Mesendoderm (in vitro differentiated cells): ENCODE results near the gene CMAS. TPM values are rescaled to one million over a fixed set of nuclear protein-coding genes. Genes with fewer than 3 reads are reported as not detected.
A peak's percentile ranks its signal among the peaks of the same experiment; 100 is the strongest.
"Not testable (repeated sequence)": the region's sequence is repeated elsewhere in the genome, so short reads cannot be mapped to it uniquely, and the experiment has no call there.

Source experiments
- DNase-seq: peaks from one replicate; pipeline ENCODE4 v3.0.0; 2013
- H2AK5ac ChIP-seq: 2 replicates; pipeline ENCODE4 v1.6.1; 2013; ENCODE audit warnings: low read length, inconsistent platforms
- H2BK120ac ChIP-seq: 2 replicates; pipeline ENCODE4 v1.6.1; 2013; ENCODE audit warnings: low read depth, mild to moderate bottlenecking, low read length, moderate library complexity, mixed read lengths
- H2BK15ac ChIP-seq: replicated peaks from 2 replicates; pipeline ENCODE4 v1.6.1; 2013; ENCODE audit warnings: low read depth, mild to moderate bottlenecking, moderate library complexity
- H2BK5ac ChIP-seq: 2 replicates; pipeline ENCODE4 v1.6.1; 2013; ENCODE audit warnings: low read length, inconsistent platforms
- H3K18ac ChIP-seq: 2 replicates; pipeline ENCODE4 v1.6.1; 2013; ENCODE audit warnings: mild to moderate bottlenecking, low read length, mixed read lengths
- H3K23ac ChIP-seq: one replicate; pipeline ENCODE4 v1.6.1; 2013; ENCODE audit warnings: low read length
- H3K27ac ChIP-seq: 2 replicates; pipeline ENCODE4 v1.5.1; 2013; ENCODE audit warnings: low read depth, mild to moderate bottlenecking, inconsistent platforms, low read length, moderate library complexity
- H3K27me3 ChIP-seq: 2 replicates; pipeline ENCODE4 v1.6.1; 2013; ENCODE audit warnings: low read length, control low read depth, mild to moderate bottlenecking, inconsistent platforms; ENCODE audit not compliant: insufficient read depth, poor library complexity
- H3K36me3 ChIP-seq: 2 replicates; pipeline ENCODE4 v1.6.1; 2013; ENCODE audit warnings: low read length, inconsistent platforms; ENCODE audit not compliant: control insufficient read depth, insufficient read depth
- H3K4ac ChIP-seq: one replicate; pipeline ENCODE4 v1.6.1; 2013; ENCODE audit warnings: low read depth, mild to moderate bottlenecking, low read length, moderate library complexity
- H3K4me1 ChIP-seq: 2 replicates; pipeline ENCODE4 v1.6.1; 2013; ENCODE audit warnings: low read depth, low read length, inconsistent platforms; ENCODE audit not compliant: control insufficient read depth
- H3K4me2 ChIP-seq: 2 replicates; pipeline ENCODE4 v1.6.1; 2013; ENCODE audit warnings: low read length
- H3K4me3 ChIP-seq: 2 replicates; pipeline ENCODE4 v1.5.1; 2013; ENCODE audit warnings: mild to moderate bottlenecking, low read length
- H3K56ac ChIP-seq: one replicate; pipeline ENCODE4 v1.6.1; 2013; ENCODE audit warnings: low read length
- H3K79me1 ChIP-seq: 2 replicates; pipeline ENCODE4 v1.6.1; 2013; ENCODE audit warnings: low read length, inconsistent platforms
- H3K79me2 ChIP-seq: 2 replicates; pipeline ENCODE4 v1.6.1; 2013; ENCODE audit warnings: mild to moderate bottlenecking, low read length; ENCODE audit not compliant: control insufficient read depth, insufficient read depth
- H3K9ac ChIP-seq: 2 replicates; pipeline ENCODE4 v1.6.1; 2013; ENCODE audit warnings: low read length, inconsistent platforms
- H4K5ac ChIP-seq: one replicate; pipeline ENCODE4 v1.6.1; 2013; ENCODE audit warnings: low read length
- H4K8ac ChIP-seq: one replicate; pipeline ENCODE4 v1.6.1; 2013; ENCODE audit warnings: low read depth, mild to moderate bottlenecking, control low read depth, low read length, moderate library complexity
- WGBS: extraction: QIAGEN DNeasy Blood & Tissue Kit; methylation state at CpG from one replicate; pipeline ENCODE4 v1.1.7; 2013; ENCODE audit warnings: low lambda C conversion rate, missing lambda C conversion rate; ENCODE audit not compliant: insufficient coverage; ENCODE audit errors: extremely low coverage; 5-methylcytosine and 5-hydroxymethylcytosine counted together
- polyA plus RNA-seq, 2 experiments: library from polyadenylated mRNA; stranded (reverse); fragments of 200-250 nt; gene quantifications; one replicate each; pipeline ENCODE4 v1.2.3, GENCODE V29; 2013

CMAS gene
- 41.9 TPM for polyA plus RNA-seq (2013, experiment 1 of 2)
- 41.2 TPM for polyA plus RNA-seq (2013, experiment 2 of 2)

GRCh38 chr12:22046090-22046967, at the start of gene CMAS:
TSS of gene CMAS (plus strand) at chr12:22046218. CDS start at chr12:22046304, 86 bp downstream.
- peak within 1 kb of the TSS; percentile 99 for H3K18ac ChIP-seq
- H3K4me1 ChIP-seq, result peaks cover 5% of the 10 kb centered on the region
- no CpG with 5 or more reads among the region's 64 CpGs for WGBS
- no peaks in the 10 kb centered on the region for H3K36me3 ChIP-seq
- peak within 1 kb of the TSS; percentile 70 for H3K4ac ChIP-seq
- H3K56ac ChIP-seq, result peak within 1 kb of the TSS; percentile 94
- no peak within 1 kb of the TSS for H2BK15ac ChIP-seq
- peak; percentile 89 for DNase-seq
- peak within 1 kb of the TSS; percentile 88 for H2BK120ac ChIP-seq
- H3K9ac ChIP-seq, result peak within 1 kb of the TSS; percentile 87
- H2AK5ac ChIP-seq, result no peak within 1 kb of the TSS
- H3K79me2 ChIP-seq, result peaks cover 7% of the 10 kb centered on the region
- H3K27me3 ChIP-seq, result no peaks in the 10 kb centered on the region
- no peak within 1 kb of the TSS for H3K23ac ChIP-seq
- H2BK5ac ChIP-seq, result peak within 1 kb of the TSS; percentile 40
- peak within 1 kb of the TSS; percentile 91 for H3K27ac ChIP-seq
- H3K79me1 ChIP-seq, result peaks cover 8% of the 10 kb centered on the region
- no peak within 1 kb of the TSS for H4K5ac ChIP-seq
- peak within 1 kb of the TSS; percentile 80 for H3K4me3 ChIP-seq
- no peak within 1 kb of the TSS for H4K8ac ChIP-seq
- H3K4me2 ChIP-seq, result peak within 1 kb of the TSS; percentile 34

- WGBS, result no CpG with 5 or more reads among the region's 2 CpGs
- no peak overlapping the region for H3K23ac ChIP-seq
- no peak overlapping the region for H3K27ac ChIP-seq
- H3K4me2 ChIP-seq, result no peak overlapping the region
- no peaks in the 10 kb centered on the region for H3K79me2 ChIP-seq
- H3K4me1 ChIP-seq, result no peaks in the 10 kb centered on the region
- H2BK120ac ChIP-seq, result no peak overlapping the region
- H4K5ac ChIP-seq, result no peak overlapping the region
- no peak overlapping the region for H2AK5ac ChIP-seq
- H3K4ac ChIP-seq, result no peak overlapping the region
- no peak overlapping the region for H3K18ac ChIP-seq
- DNase-seq, result no peak
- H2BK5ac ChIP-seq, result no peak overlapping the region
- no peak overlapping the region for H4K8ac ChIP-seq
- H3K27me3 ChIP-seq, result no peaks in the 10 kb centered on the region
- H3K56ac ChIP-seq, result no peak overlapping the region
- H3K79me1 ChIP-seq, result no peaks in the 10 kb centered on the region
- H3K4me3 ChIP-seq, result no peak overlapping the region
- no peaks in the 10 kb centered on the region for H3K36me3 ChIP-seq
- H3K9ac ChIP-seq, result no peak overlapping the region
- no peak overlapping the region for H2BK15ac ChIP-seq
Observed at GRCh38 chr12:21998295-21998694, 47.7 kb upstream of the CMAS start.

DNA sequence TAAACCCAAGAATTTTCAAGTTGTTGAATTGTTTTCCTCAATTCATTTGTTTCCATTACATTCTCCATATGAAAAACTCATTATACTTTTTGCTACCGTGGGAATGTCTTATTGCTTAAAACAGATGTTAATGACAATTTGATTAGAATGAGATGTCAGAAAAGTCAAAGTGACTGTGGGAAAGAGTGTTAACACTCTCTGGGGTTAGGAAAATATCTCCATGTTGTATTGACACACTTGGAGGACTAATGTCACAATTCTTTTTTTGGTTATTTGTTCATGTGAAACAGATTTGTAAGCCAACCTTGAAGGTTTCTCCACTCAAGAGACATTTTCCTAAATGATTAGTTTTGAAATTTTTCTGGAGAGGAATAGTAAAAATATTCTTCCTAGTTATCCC, 47.2 kb upstream of the CMAS start:
- Histone ChIP-seq H2BK5ac (no peak overlapping the region), H3K23ac (no peak overlapping the region), H3K4ac (no peak overlapping the region), H3K4me3 (no peak overlapping the region), H2BK120ac (no peak overlapping the region), H4K5ac (no peak overlapping the region), H3K4me2 (no peak overlapping the region), H2BK15ac (no peak overlapping the region), H3K18ac (no peak overlapping the region), H3K9ac (no peak overlapping the region), H3K79me1 (no peaks in the 10 kb centered on the region), H3K4me1 (no peaks in the 10 kb centered on the region), H2AK5ac (no peak overlapping the region), H4K8ac (no peak overlapping the region), H3K27me3 (no peaks in the 10 kb centered on the region), H3K36me3 (no peaks in the 10 kb centered on the region), H3K79me2 (no peaks in the 10 kb centered on the region), H3K27ac (no peak overlapping the region), H3K56ac (no peak overlapping the region)
- no peak for DNase-seq
- WGBS, result no CpG with 5 or more reads among the region's 1 CpG

DNA sequence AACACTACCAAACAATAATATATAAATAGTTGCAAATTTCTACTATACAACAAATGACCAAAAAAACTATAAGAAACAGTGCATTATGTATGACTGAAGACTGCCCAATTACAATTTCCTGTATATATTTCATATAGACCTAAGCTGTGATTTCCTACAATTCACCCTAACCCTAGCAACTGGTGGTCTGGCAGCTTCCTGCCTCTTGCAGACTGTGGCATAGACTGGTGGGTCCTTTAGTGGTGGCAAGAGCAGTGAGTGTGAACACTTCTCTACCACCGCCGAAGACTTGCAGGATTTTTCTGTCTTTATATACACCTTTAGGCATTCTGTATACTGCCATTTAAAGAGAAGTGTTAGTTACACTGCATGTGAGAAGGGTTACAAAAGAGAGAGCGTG, 43.6 kb upstream of the CMAS start:
- Histone ChIP-seq H3K4me1 (no peaks in the 10 kb centered on the region), H3K36me3 (no peaks in the 10 kb centered on the region), H2BK120ac (no peak overlapping the region), H3K18ac (no peak overlapping the region), H3K79me2 (no peaks in the 10 kb centered on the region), H3K4me3 (no peak overlapping the region), H3K56ac (no peak overlapping the region), H3K27ac (no peak overlapping the region), H4K5ac (no peak overlapping the region), H3K4ac (no peak overlapping the region), H4K8ac (no peak overlapping the region), H2BK5ac (no peak overlapping the region), H3K27me3 (no peaks in the 10 kb centered on the region), H2BK15ac (no peak overlapping the region), H3K4me2 (no peak overlapping the region), H3K23ac (no peak overlapping the region), H2AK5ac (no peak overlapping the region), H3K9ac (no peak overlapping the region), H3K79me1 (no peaks in the 10 kb centered on the region)
- no peak for DNase-seq
- no CpG with 5 or more reads among the region's 3 CpGs for WGBS

GRCh38 chr12:22007794-22008193, 38.2 kb upstream of the CMAS start:
- H2BK15ac ChIP-seq, H3K27ac ChIP-seq, H2AK5ac ChIP-seq, H3K4ac ChIP-seq, H3K56ac ChIP-seq, H3K9ac ChIP-seq, H3K79me2 ChIP-seq, H3K4me2 ChIP-seq, H4K5ac ChIP-seq, H3K23ac ChIP-seq, H3K27me3 ChIP-seq, H4K8ac ChIP-seq, H2BK5ac ChIP-seq, H3K4me3 ChIP-seq, DNase-seq, H3K4me1 ChIP-seq, H3K18ac ChIP-seq, H3K79me1 ChIP-seq, H3K36me3 ChIP-seq, H2BK120ac ChIP-seq: not testable (repeated sequence)
- no CpG with 5 or more reads among the region's 2 CpGs for WGBS
